NB4 (cell line): ENCODE measurements around the gene TIRAP.

Experiments
- POLR2A ChIP-seq: IDR thresholded peaks from 2 replicates; pipeline ENCODE4 v1.6.1; 2011; ENCODE audit warnings: mild to moderate bottlenecking; ENCODE audit not compliant: insufficient read length; ENCODE audit errors: extremely low read depth
- TF ChIP-seq, protein P1 (sequence below): IDR thresholded peaks from 2 replicates; pipeline ENCODE4 v1.6.1; 2011; ENCODE audit warnings: low read depth, low read length

DNA sequence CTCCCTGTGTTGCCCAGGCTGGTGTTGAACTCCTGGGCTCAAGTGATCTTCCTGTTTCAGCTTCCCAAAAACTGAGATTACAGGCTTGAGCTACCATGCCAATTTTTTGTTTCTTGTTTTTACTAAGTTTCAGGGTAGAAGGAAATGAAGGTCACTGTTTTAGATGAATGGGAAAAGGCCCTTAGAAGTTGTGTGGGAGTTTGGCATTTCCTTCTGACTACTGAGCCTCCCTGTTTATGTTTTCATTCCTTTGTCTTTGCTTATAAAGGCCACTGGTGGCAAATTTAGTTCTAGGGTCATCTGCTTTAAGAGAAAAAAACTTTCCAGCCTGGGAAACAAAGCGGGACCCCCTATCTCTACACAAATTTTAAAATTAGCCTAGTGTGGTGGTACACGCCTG is 36.3 kb upstream of the TIRAP start:
- TF ChIP-seq, protein P1, sequence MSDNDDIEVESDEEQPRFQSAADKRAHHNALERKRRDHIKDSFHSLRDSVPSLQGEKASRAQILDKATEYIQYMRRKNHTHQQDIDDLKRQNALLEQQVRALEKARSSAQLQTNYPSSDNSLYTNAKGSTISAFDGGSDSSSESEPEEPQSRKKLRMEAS = no peak
- no peak for TF ChIP-seq POLR2A
